Activated gamma-delta T cell (primary cell): Measurements from ENCODE around the gene HID1.
"Not testable (repeated sequence)": the region's sequence is repeated elsewhere in the genome, so short reads cannot be mapped to it uniquely, and the experiment has no call there.

Source experiments
- DNase-seq: peaks from one replicate; lab custom pipeline; 2025; lab: John Stamatoyannopoulos, UW

The HID1 gene

DNA sequence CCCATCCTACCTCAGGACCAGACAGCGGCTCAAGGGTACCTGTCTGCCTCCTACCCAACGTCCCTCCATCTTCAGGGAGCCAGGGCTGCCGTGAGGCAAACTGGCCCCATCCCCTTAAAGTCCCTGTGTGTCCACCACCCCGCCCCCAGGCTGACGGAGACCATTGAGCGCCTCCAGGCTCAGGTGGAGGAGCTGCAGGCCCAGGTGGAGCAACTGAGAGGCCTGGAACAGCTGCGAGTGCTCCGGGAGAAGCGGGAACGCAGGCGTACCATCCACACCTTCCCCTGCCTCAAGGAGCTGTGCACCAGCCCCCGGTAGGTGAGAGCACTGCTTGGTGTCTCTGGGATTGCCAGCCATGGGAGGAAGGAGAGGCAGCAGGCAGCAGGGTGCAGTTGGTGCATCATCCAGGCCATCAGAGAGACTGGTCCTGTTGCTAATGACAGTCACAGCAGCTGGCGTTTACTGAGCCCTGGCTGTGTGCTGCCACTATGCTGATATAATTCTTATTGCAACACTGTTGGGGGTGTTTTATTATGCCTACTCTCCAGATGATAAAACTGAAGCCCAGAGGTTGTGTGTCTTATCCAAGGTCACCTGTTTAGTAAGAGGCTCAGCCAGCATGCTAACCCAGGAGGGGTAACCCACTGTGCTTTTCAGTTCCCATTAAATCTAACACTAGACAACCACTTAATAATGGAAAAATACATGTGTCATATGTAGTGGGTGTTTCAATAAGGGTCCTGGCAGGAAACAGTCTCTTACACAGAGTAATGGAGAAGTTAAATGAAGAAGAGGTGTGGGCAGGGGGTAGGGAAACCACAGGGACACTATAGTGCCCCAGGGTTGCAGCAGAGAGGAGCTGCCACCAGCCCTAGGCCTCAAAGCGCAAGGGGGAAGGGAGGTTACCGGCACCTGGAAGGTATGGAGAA is 29.6 kb upstream of the HID1 start:
- no peak for DNase-seq

GRCh38 chr17:74999523-74999922 is 27.0 kb upstream of the HID1 start:
- no peak for DNase-seq

DNA sequence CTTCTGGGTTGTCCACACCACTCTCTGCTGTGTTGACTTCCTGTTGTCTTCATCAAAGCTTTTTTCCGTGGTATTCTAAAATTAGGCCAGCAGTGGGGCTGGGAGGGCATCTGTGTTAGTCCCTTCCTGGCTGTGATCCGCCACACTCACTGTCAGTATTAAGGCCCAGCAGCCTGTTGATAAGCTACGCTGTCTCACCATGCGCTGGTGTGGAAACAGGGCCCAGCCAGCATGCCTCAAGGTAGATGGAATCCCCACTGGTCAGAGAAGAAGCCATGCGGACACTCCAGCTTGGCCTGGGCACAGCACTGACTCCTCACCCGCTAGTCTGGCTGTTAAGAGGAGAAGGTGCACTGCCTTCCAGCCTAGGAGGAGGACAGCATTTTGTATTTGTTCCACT is 26.2 kb upstream of the HID1 start:
- no peak for DNase-seq

- DNase-seq = no peak
Observed at GRCh38 chr17:74995847-74996246, 23.3 kb upstream of the HID1 start.

DNA sequence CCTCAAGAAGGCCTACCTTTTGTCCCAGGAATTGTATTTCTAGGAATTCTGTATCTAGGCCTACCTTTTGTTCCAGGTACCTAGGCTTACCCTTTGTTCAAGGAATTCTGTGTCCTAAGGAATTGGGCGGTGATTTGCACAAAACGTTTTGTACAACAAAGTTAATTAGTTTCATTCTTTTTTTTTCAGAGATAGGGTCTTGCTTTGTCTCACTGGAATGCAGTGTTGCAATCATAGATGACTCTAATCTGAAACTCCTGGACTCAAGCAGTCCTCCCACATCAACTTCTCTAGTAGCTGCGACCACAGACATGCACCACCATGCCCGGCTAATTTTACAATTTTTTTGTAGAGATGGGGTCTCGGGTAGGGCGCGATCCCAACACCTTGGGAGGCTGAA is 21.9 kb upstream of the HID1 start:
- no peak for DNase-seq

DNA sequence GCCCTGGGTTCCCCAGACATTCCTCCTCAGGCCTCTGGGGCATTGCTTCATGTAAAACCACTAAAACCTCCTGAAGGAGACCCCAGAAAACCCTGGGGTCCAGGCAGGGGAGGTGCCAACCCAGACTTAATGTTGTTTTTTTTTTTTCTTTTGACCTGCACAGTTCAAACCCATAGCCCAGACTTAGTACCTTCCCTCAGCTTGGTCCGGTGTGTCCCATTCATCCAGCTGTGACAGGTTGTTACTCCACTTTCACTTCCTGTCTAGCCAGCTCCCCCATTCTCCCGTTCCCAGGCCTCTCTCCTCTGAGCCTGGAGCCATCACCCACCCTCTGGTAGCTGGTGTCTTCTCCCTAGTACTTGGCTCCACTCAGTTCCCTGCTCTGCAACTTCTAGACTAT is 19.7 kb upstream of the HID1 start:
- DNase-seq = no peak

DNA sequence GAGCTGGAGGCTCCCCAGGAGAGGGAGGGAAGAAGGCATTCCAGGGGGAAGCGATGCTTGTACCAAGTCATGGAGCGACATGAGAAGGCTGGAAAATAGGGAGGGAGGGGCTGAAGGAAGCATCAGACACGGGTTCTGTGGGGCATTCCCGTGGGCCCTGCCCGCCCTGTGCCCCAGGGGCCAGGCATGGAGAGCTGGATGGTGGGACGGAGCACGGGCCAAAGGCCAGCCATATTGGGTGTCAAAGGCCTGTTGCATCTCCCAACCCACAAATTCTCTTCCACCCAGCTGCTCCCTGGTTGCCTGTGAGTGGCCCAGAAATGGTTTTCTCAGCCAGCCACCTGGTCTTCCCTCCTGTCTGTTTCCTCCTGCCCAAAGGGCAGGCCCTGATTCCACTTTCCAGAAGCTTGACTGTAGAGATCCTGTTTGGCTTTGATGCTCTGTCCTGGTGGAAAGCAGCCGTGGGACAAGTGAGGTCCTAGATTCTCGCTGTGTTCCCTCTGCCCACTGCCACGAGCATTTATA is 18.1 kb upstream of the HID1 start:
- DNase-seq = no peak

GRCh38 chr17:74987909-74988711 is 15.6 kb upstream of the HID1 start:
- DNase-seq = no peak

DNA sequence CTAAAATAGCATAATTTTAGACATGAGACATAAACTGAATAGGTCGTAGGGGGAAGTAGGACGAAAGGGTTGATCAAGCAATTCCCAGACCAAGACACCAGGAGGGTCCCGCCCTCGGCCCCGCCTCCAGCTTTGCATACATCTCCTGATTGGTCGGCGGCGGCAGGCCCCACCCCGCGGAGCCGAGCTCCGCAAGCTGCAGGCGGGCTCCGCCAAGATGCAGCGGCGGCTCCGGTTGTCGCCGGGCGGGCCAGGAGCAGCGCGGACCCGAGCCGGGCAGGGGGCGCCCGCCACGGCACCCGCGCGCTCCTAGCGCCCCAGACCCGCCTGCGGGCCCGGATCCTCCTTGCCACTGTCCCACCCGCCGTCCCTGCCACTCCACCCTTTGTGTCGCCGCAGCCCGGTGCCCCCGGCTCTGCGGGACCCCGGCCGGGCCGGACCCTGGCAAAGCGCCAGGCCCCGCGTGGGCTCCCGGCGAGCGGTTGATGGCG is 14.9 kb upstream of the HID1 start, which contains the start of gene CDR2L:
CDR2L (plus strand) TSS at position 215 of the 491 bp plus-strand sequence. CDS start 412 bp downstream, outside the sequence.
- peak; percentile 85 for DNase-seq

DNA sequence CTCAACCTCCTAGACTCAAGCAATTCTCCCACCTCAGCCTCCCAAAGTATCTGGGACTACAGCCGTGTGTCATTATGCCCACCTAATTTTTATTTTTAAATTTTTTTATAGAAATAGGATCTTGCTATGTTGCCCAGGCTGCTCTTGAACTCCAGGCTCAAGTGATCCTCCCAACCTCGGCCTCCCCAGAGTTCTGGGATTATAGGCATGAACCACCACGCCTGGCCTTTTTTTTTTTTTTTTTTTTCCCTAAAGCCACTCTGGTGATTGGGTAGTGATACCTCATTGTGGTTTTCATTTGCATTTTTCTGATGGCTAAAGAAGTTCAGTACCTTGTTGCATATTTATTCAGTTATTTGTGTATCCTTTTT is 13.6 kb upstream of the HID1 start:
- no peak for DNase-seq

GRCh38 chr17:74982663-74983313 is 10.2 kb upstream of the HID1 start:
- not testable (repeated sequence) for DNase-seq

DNA sequence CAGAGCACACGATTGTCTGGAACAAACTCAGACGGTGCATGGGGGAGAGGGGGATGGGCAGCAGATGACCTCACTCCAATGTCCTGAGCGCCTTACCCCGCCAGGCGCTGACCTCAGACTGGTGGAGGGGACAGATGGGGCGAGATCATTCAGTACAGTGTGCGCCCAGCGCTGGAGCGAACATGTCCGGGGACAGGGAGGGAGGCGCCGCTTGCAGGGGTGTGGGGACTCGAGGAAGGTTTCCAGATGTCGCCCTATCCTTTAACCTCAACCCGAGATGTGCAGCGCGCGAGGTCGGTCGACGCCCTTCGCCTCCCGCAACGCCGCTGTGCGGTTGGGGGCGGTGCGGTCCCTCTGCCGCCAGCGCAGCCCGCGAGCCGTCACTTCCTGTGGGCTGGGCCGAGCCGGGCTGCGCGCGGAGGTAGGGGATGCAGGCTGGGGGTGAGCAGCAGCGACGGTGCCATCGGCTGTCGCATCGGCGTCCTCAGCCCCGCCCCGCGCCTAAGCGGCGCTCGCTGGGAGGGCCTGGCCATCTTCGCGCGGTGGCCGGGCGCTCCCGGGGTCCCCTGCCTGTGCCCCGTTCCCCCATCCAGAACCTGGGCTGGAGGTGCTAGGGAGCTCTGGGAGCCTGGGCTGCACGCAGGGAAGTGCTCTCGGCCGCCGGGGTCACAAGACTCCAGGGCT is 9.6 kb upstream of the HID1 start:
- DNase-seq = peak; percentile 82

DNA sequence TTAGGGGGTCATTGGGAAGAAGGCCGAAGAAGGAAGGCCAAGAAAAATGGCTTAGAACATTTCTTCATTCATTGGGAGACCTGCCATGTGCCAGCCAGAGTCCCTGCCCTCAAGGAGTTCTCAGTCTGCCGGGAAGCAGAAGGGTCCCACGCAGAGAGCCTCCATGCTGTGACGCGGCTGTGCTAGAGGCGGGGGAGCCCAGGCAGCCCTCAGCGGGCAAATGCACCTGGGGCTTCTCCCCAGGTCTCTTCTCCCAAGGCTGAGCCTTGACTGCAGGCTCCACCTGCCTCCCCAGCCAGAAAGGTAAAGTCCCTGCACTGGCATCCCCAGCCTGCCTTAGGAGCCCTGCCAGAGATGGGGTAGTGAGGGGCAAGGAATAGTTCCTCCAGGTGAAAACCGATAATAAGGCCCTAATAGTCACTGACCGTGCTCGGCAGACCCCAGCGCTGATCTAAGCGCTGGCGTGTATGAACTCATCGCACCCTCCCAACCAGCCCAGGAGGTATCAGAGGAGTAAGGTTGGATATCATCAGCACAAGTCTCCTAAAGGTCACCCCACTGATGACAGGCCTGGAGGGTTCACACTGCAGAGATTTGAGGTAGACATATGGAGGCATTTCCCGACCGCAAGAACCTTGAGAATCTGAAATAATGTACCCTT is 8.9 kb upstream of the HID1 start:
- no peak for DNase-seq

GRCh38 chr17:74979408-74980146 is 7.0 kb upstream of the HID1 start:
- no peak for DNase-seq

DNA sequence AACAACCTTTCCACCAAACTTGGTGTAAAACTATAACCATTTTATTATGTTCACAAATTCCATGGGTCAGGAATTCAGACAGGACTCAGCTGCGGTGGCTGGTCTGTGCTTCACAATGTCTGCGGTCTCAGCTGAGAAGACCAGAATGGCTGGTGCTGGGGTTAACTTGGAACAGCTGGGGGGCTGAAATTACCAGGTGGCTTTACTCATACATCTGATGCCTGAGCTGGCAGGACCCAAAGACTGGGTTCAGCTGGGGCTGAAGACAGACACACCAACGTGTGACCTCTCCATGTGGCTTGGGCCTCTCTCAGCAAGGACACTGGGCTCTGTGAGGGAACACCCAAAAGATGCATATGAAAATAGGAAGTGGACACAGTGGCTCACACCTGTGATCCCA is 5.7 kb upstream of the HID1 start:
- DNase-seq = no peak

DNA sequence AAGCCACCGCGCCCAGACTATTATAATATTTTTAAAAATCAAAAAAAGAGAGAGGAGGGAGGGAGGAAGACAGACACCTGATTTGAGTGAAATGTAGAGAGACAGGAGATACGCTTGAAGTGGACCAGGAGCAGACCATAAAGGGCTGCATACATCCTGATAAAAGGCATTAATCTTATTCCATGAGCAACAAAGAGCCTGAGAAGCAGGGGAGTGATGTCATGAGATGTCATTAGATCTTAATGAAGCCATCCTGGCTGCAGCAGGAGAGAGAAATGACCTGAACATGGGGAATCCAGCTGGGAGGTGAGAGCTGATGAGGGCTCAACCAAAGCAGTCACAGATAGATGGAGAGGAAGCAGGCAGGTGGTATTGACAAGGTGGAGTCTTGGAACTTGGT is 5.2 kb upstream of the HID1 start:
- DNase-seq = no peak

- no peak for DNase-seq
Observed at GRCh38 chr17:74975943-74976342, 3.4 kb upstream of the HID1 start.

DNA sequence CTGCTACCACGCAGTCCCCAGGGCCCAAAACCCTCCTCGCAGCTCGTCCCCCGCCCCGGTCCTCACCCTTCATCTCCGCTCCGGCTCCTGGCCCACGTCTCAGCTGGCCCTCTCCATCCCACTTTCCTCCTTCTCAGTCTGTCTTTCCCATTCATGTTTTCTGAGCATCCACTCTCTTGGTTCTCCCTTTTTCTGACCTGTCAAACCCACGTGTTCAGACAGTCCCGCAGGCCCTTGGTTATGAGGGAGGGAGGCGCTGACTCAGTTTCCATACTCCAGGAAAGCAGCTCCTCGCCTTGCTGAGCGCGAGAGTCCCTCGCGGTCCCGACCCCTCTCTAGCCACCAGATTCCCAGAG is 392 bp upstream of the HID1 start:
- DNase-seq = no peak

DNA sequence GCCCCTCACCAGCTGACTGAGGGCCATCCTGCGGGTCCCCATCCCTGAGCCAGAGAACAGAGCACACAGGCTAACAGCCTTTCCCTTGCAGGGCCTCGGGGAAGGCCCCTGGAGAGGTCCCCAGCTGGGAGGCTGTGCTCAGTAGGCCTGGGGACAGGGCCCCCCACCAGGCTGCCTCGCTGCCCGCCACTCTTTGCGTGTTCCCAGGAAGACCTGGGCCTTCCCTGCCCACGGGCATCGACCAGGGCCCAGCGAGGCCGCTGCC is 785 bp downstream of the HID1 start:
- DNase-seq = no peak

GRCh38 chr17:74971069-74971841 is 1.3 kb downstream of the HID1 start:
- no peak for DNase-seq
